Measurements from ENCODE around the gene SPTSSA.
"Not testable (repeated sequence)": the region's sequence is repeated elsewhere in the genome, so short reads cannot be mapped to it uniquely, and the experiment has no call there.

Gene SPTSSA

GRCh38 chr14:34496679-34497513 lies 34.9 kb upstream of the SPTSSA start:
- Histone ChIP-seq H3K27me3 (no peaks in the 10 kb centered on the region), H3K9ac (no peak overlapping the region), H3K4me2 (no peak overlapping the region), H3K36me3 (no peaks in the 10 kb centered on the region), H3K27ac (no peak overlapping the region), H4K20me1 (no peaks in the 10 kb centered on the region), H3K4me1 (no peaks in the 10 kb centered on the region), H3K4me3 (no peak overlapping the region), H3K9me3 (no peaks in the 10 kb centered on the region)
- no peak for TF ChIP-seq Cebpa-rat (IDR thresholded peaks at IDR 0.05)

- H3K4me3 ChIP-seq = no peak overlapping the region
- no peak overlapping the region for H3K9ac ChIP-seq
- no peaks in the 10 kb centered on the region for H3K9me3 ChIP-seq
- TF ChIP-seq Cebpa-rat (IDR thresholded peaks at IDR 0.05) = no peak
- no peaks in the 10 kb centered on the region for H3K36me3 ChIP-seq
- no peaks in the 10 kb centered on the region for H3K4me1 ChIP-seq
- no peaks in the 10 kb centered on the region for H4K20me1 ChIP-seq
- no peak overlapping the region for H3K4me2 ChIP-seq
- H3K27me3 ChIP-seq = no peaks in the 10 kb centered on the region
- H3K27ac ChIP-seq = no peak overlapping the region
These were observed 34.1 kb upstream of the SPTSSA start for GRCh38 chr14:34496007-34496678.

GRCh38 chr14:34489324-34489723 lies 27.3 kb upstream of the SPTSSA start:
- H3K9ac ChIP-seq = no peak overlapping the region
- H3K4me1 ChIP-seq = no peaks in the 10 kb centered on the region
- H4K20me1 ChIP-seq = no peaks in the 10 kb centered on the region
- no peak for TF ChIP-seq Cebpa-rat (IDR thresholded peaks at IDR 0.05)
- no peaks in the 10 kb centered on the region for H3K27me3 ChIP-seq
- no peak overlapping the region for H3K4me2 ChIP-seq
- no peaks in the 10 kb centered on the region for H3K9me3 ChIP-seq
- H3K4me3 ChIP-seq = no peak overlapping the region
- H3K36me3 ChIP-seq = no peaks in the 10 kb centered on the region
- no peak overlapping the region for H3K27ac ChIP-seq

GRCh38 chr14:34488528-34488927 lies 26.5 kb upstream of the SPTSSA start:
- H3K4me1 ChIP-seq = no peaks in the 10 kb centered on the region
- H3K9ac ChIP-seq = no peak overlapping the region
- no peak for TF ChIP-seq Cebpa-rat (IDR thresholded peaks at IDR 0.05)
- H3K4me2 ChIP-seq = no peak overlapping the region
- H3K27ac ChIP-seq = no peak overlapping the region
- H3K9me3 ChIP-seq = no peaks in the 10 kb centered on the region
- H3K27me3 ChIP-seq = no peaks in the 10 kb centered on the region
- no peak overlapping the region for H3K4me3 ChIP-seq
- no peaks in the 10 kb centered on the region for H4K20me1 ChIP-seq
- no peaks in the 10 kb centered on the region for H3K36me3 ChIP-seq

- Histone ChIP-seq H3K27me3 (no peaks in the 10 kb centered on the region), H4K20me1 (no peaks in the 10 kb centered on the region), H3K9ac (no peak overlapping the region), H3K36me3 (no peaks in the 10 kb centered on the region), H3K4me1 (no peaks in the 10 kb centered on the region), H3K4me3 (no peak overlapping the region), H3K4me2 (no peak overlapping the region), H3K27ac (no peak overlapping the region), H3K9me3 (no peaks in the 10 kb centered on the region)
- TF ChIP-seq Cebpa-rat (IDR thresholded peaks at IDR 0.05) = no peak
These were observed 22.7 kb upstream of the SPTSSA start for GRCh38 chr14:34484726-34485125.

GRCh38 chr14:34482463-34482862 lies 20.4 kb upstream of the SPTSSA start:
- Histone ChIP-seq H3K36me3 (no peaks in the 10 kb centered on the region), H3K9ac (no peak overlapping the region), H4K20me1 (no peaks in the 10 kb centered on the region), H3K4me3 (no peak overlapping the region), H3K9me3 (no peaks in the 10 kb centered on the region), H3K27me3 (no peaks in the 10 kb centered on the region), H3K4me1 (no peaks in the 10 kb centered on the region), H3K27ac (no peak overlapping the region), H3K4me2 (no peak overlapping the region)
- TF ChIP-seq Cebpa-rat (IDR thresholded peaks at IDR 0.05) = no peak

GRCh38 chr14:34479694-34480093 lies 17.7 kb upstream of the SPTSSA start:
- Histone ChIP-seq H3K4me2 (no peak overlapping the region), H4K20me1 (no peaks in the 10 kb centered on the region), H3K27ac (no peak overlapping the region), H3K4me1 (no peaks in the 10 kb centered on the region), H3K27me3 (no peaks in the 10 kb centered on the region), H3K36me3 (no peaks in the 10 kb centered on the region), H3K4me3 (no peak overlapping the region), H3K9me3 (peaks cover 7% of the 10 kb centered on the region), H3K9ac (no peak overlapping the region)
- TF ChIP-seq Cebpa-rat (IDR thresholded peaks at IDR 0.05) = no peak

- H3K36me3 ChIP-seq = no peaks in the 10 kb centered on the region
- H3K9me3 ChIP-seq = peaks cover 7% of the 10 kb centered on the region
- H3K27me3 ChIP-seq = no peaks in the 10 kb centered on the region
- no peak overlapping the region for H3K4me2 ChIP-seq
- no peak overlapping the region for H3K9ac ChIP-seq
- H3K4me1 ChIP-seq = no peaks in the 10 kb centered on the region
- no peak overlapping the region for H3K4me3 ChIP-seq
- H3K27ac ChIP-seq = no peak overlapping the region
- no peaks in the 10 kb centered on the region for H4K20me1 ChIP-seq
- TF ChIP-seq Cebpa-rat (IDR thresholded peaks at IDR 0.05) = no peak
These were observed 16.2 kb upstream of the SPTSSA start for GRCh38 chr14:34478261-34478660.

GRCh38 chr14:34476036-34476435 lies 14.0 kb upstream of the SPTSSA start:
- H3K27me3 ChIP-seq, H3K4me3 ChIP-seq, H4K20me1 ChIP-seq, H3K36me3 ChIP-seq, H3K9me3 ChIP-seq, H3K27ac ChIP-seq, H3K4me1 ChIP-seq, H3K4me2 ChIP-seq, H3K9ac ChIP-seq: not testable (repeated sequence)

GRCh38 chr14:34475163-34475562 lies 13.1 kb upstream of the SPTSSA start:
- no peak overlapping the region for H3K4me3 ChIP-seq
- no peak for TF ChIP-seq Cebpa-rat (IDR thresholded peaks at IDR 0.05)
- H3K27ac ChIP-seq = no peak overlapping the region
- H3K4me1 ChIP-seq = no peaks in the 10 kb centered on the region
- H3K4me2 ChIP-seq = no peak overlapping the region
- H3K9ac ChIP-seq = no peak overlapping the region
- H4K20me1 ChIP-seq = no peaks in the 10 kb centered on the region
- H3K27me3 ChIP-seq = no peaks in the 10 kb centered on the region
- H3K36me3 ChIP-seq = no peaks in the 10 kb centered on the region
- H3K9me3 ChIP-seq = peaks cover 7% of the 10 kb centered on the region

Measured in BLaER1 (cell line).